Activated T-cell treated with anti-CD3 and anti-CD28 coated beads, Interleukin-2, amount 50 U/mL, for 1 hour (primary cell): ENCODE measurements around the gene RTN4R.

Experiments
- DNase-seq: peaks from one replicate; pipeline ENCODE4 v3.0.0-alpha.2; 2020

Gene RTN4R

GRCh38 chr22:20254975-20255946 is 12.9 kb downstream of the RTN4R start:
- no peak for DNase-seq

GRCh38 chr22:20253161-20253560 is 15.0 kb downstream of the RTN4R start:
- DNase-seq, result no peak

- no peak for DNase-seq
Observed at GRCh38 chr22:20251981-20252380, 16.1 kb downstream of the RTN4R start.

- DNase-seq, result no peak
Observed at GRCh38 chr22:20251491-20251890, 16.6 kb downstream of the RTN4R start.

DNA sequence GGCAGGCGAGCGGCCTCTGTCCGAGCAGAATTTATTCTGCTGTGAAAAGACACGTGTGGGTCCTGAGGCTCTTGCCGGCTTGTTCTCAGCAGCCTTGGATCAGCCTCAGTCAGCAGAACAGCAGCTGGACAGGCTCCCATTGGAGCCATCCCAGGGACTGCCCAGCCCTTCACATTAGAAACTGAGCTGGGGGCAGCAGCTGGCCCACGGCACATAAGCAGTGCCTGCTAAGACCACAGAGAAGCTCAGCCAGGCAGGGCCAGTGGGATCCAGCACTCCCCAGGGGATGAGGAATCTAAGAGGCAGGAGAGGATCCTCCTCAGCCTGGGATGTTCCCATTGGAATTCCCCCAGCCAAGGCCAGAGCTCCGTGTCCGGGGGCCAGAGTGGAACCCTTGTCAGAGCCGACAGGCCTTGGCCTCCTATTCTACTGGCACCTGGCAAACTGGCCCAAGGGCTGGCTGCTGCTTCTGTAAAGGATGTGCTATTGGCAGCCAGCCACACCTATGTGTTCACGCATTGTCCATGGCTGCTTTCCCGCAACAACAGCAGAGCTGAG is 18.2 kb downstream of the RTN4R start:
- no peak for DNase-seq

DNA sequence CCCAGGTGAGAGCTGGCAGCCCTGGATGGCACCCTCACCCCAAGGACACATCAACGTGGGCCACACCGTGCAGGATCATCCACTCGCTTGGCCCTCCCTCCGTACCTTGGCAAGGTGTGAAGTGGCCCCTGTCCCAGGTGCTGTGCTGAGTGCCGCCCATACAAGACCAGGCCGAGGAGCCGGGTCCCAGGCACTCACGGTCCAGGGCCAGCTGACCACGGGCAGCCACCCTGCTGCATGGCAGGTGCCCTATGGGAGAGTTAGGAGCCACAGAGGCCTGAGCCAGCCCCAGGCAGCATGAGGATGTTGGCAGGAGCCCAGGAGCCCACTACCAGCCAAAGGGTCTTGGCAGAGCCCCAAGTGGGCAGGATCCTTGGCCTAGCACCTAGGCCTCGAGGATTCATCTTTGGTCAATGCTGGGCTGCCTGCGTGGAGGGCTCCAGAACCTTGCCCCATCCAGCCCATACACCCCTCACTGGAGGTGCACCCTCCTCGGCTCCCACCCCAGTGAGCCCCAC is 19.6 kb downstream of the RTN4R start:
- no peak for DNase-seq

DNA sequence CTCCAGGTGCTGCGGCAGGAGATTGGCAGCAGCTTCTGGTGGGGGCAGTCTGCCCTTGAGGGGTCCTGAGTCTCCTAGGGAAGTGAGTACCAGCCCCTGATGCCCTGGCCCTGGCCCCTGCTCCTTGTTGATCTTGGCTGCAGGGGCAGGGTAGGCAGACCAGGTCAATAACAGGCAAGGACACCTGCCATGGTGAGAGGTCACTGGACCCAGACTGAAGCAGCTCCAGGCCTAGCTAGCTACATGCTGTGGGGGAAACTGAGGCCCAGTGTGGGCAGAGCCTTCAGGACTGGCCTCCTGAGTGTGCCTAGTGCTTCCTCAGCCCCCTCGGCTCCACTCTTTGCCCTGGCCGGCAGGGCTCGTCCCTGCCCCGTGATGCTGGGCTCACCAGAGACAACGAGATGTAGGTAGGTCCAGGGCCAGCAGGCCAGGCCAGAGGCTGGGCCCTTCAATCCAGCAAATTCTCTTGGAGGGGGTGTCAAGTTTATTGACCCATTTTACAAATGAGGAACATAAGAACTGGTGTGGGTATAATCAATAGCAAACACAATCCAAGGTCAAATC is 20.4 kb downstream of the RTN4R start:
- no peak for DNase-seq

GRCh38 chr22:20247010-20247505 is 21.1 kb downstream of the RTN4R start:
- DNase-seq, result no peak

DNA sequence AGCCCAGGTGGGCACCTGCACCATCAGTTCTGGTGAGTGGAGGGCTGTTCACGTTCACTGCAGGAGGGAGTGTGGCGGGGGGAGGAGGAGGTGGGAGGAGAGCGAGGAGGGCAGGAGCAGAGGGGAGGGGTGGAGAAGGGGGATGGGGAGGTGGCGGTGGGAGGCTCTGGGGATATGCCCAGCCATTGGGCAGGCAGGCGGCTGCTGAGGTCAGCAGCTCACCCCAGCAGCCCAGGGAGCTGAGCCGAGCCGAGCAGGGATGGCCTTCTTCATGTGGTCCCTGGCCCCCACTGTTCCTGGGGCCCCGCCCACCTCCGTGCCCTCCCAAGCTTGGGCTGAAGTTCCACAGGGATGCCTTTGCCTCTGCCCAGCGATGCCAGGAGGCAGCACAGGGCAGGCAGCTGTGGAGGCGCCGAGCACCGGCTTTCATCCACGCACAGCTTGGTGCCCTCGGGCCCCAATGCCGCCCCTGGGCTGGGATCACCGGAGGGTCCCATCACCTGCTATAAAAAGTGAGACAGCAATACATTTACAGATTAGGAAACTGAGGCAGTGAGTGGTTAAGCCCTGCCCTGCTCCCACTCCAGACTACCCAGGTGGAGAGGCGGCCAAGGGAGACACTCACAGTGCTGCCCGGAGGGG is 21.6 kb downstream of the RTN4R start:
- no peak for DNase-seq

DNA sequence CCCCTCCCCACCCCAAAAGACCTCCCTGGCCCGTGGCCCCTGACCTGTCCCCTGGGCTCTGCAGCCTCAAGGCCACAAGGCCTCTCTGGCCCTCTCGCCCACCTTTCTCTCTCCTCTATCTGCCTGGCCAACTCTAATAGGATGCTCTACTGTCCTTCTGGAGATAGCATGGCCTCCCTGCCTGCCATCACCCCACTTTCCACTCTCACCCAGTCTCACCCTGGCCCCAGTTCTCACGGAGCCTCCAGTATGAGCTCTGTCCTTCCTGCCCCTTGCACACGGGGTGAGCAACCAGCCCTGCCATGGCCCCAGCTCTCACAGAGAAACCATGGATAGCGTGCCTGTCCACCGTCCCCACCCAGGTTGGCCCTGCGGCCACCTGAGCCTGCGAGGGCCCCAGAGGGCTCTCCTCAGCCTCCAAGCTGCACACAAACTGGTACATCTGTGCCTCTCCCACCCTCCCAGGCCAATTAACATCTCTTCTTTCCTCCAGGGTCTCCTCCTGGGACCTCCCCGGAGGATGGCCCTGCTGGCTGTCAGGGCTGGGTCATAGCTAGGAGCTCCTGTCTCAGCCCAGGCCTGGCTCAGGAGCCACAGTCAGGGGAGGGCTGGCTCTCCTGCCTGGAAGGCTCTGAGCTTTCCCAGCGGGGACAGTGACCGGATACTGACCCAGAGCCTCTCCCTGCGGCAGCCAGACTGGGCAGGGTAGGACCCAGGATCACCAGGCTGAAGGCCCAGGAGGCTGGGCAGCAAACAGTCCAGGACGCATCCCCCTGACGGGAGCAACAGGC is 22.3 kb downstream of the RTN4R start:
- no peak for DNase-seq

- DNase-seq, result peak; percentile 55
Observed at GRCh38 chr22:20244691-20245576, 23.2 kb downstream of the RTN4R start.

GRCh38 chr22:20244250-20244648 is 23.9 kb downstream of the RTN4R start:
- no peak for DNase-seq

DNA sequence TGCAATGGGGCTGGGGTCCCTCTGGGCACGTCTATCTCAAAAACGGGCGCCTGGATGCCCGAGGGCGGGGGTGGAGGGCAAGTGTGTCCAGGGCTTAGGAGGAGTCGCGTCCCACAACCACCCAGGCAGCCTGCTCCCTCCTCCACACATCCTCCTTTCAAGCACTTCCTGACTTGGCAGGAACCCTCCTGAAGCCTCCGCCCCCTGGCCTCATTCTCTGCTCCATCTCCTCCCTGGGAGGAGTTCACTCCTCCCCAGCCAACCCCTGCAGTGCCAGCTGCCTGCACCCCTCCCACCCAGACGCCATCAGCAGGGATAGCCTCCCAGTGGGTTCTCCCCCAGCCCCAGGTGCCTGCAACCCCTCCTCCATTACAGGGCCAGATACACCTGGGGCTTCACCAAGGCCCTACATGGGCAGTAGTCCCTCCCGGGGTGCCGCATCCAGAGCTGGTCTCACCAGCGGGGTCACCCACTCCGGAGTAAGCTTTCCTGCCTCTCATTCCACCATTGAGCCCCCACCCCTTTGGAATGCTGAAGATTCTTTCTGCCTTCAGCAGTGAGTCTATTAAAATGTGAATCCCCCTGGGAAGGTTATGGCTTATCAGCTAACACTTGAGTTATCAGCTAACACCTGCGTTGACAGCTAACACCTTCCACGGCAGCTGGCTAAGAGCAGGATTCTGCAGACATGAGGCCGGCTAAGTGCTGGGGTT is 24.4 kb downstream of the RTN4R start:
- peak; percentile 54 for DNase-seq

GRCh38 chr22:20243176-20243536 is 25.0 kb downstream of the RTN4R start:
- DNase-seq, result no peak

DNA sequence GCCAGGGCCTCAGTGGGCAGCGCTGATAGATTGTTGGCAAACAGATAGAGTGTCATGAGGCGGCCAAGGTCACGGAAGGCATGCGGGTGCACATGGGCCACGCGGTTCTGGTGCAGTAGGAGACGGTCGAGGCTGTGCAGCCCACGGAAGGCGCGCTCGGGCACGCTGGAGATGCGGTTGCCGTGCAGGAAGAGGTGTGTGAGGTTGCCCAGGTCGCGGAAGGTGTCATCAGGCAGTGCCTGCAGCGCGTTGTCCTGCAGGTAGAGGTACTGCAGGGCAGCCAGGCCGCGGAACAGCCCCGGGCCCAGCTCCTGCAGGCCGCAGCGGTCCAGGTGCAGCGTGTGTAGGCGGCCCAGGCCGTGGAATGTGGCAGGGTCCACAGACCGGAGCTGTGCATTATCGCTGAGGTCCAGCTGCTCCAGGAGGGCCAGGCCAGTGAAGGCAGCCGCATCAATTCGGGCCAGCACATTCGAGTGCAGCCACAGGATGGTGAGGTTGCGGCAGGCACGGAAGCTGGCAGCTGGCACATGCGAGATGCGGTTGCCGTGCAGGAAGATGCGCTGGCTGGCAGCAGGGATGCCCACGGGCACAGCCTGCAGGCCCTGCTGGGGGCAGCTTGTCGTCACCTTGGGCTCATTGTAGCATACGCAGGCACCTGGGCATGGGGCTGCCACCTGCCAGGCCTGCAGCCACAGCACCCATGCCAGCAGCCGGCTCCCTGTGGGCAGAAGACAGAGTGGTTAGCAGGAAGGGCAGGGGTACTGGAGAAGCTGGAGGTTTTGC is 25.5 kb downstream of the RTN4R start:
- peak; percentile 39 for DNase-seq

- no peak for DNase-seq
Observed at GRCh38 chr22:20241579-20242392, 26.3 kb downstream of the RTN4R start.

DNA sequence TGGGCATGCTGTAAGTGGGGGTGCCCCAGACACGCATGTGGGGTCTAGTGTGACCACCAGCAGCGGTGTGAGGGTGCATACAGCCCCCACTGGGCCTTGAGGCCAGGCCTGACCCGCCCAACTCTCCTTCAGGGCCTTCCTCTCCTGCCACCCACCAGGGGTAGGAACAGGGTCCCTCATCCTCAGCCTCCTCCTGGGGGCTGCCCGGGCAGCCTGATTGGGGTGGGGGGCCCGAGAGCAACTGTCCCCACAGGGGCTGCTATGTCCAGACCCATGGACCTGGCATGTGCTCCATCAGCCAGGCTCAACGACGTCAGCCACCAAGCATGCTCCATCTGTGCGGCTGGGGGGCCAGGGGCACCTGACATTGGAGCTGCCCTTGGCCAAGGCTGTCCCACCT is 27.2 kb downstream of the RTN4R start:
- DNase-seq, result no peak

GRCh38 chr22:20240447-20240764 is 27.7 kb downstream of the RTN4R start:
- DNase-seq, result no peak
